Glutamatergic neuron (in vitro differentiated cells): ENCODE results near the gene NEK11. TPM values are rescaled to one million over a fixed set of nuclear protein-coding genes. Genes with fewer than 3 reads are reported as not detected.

Experiments used
- DNase-seq: peaks from one replicate; pipeline ENCODE4 v3.0.0; 2022
- H3K27ac Mint-ChIP-seq: one replicate; pipeline ENCODE4 v1.8.0; 2020; ENCODE audit warnings: mild to moderate bottlenecking, mixed read lengths, inconsistent platforms; ENCODE audit not compliant: unreplicated experiment
- H3K27me3 Mint-ChIP-seq: one replicate; pipeline ENCODE4 v1.8.0; 2020; ENCODE audit warnings: mild to moderate bottlenecking, moderate library complexity, mixed read lengths, inconsistent platforms; ENCODE audit not compliant: unreplicated experiment
- H3K36me3 Mint-ChIP-seq: one replicate; pipeline ENCODE4 v1.8.0; 2020; ENCODE audit warnings: mild to moderate bottlenecking, mixed read lengths, inconsistent platforms; ENCODE audit not compliant: unreplicated experiment
- H3K4me1 Mint-ChIP-seq: one replicate; pipeline ENCODE4 v1.8.0; 2020; ENCODE audit warnings: mild to moderate bottlenecking, low read depth, mixed read lengths, inconsistent platforms; ENCODE audit not compliant: unreplicated experiment
- H3K4me3 Mint-ChIP-seq: one replicate; pipeline ENCODE4 v1.8.0; 2020; ENCODE audit warnings: mild to moderate bottlenecking, mixed read lengths, inconsistent platforms; ENCODE audit not compliant: unreplicated experiment
- H3K9me3 Mint-ChIP-seq: one replicate; pipeline ENCODE4 v1.8.0; 2020; ENCODE audit warnings: mild to moderate bottlenecking, moderate library complexity, mixed read lengths, inconsistent platforms; ENCODE audit not compliant: unreplicated experiment
- CTCF ChIP-seq: fragments of 200-600 bp; sonication (generic); IDR thresholded peaks from one replicate; pipeline ENCODE4 v1.5.0; 2021; ENCODE audit not compliant: partially characterized antibody, unreplicated experiment
- total RNA-seq: library from RNA; stranded (reverse); fragmentation: NEBNext Ultra II Directional; extraction: Animal tissue kit (Norgen Biotek cat#: 25700); gene quantifications from one replicate; pipeline ENCODE4 v1.2.1, GENCODE V29; 2021; ENCODE audit not compliant: unreplicated experiment

NEK11 gene
- total RNA-seq, 1 donor from 2014 or later = 2.5 TPM

GRCh38 chr3:131141770-131142169, 115.1 kb downstream of the NEK11 start:
- TF ChIP-seq CTCF = no peak
- no peak for DNase-seq
- Mint-ChIP-seq H3K27ac (no peak overlapping the region), H3K4me1 (peaks cover 3% of the 10 kb centered on the region), H3K4me3 (no peak overlapping the region), H3K27me3 (no peaks in the 10 kb centered on the region), H3K36me3 (no peaks in the 10 kb centered on the region), H3K9me3 (no peaks in the 10 kb centered on the region)

- DNase-seq = no peak
- H3K27ac Mint-ChIP-seq = no peak overlapping the region
- H3K4me3 Mint-ChIP-seq = no peak overlapping the region
- no peaks in the 10 kb centered on the region for H3K27me3 Mint-ChIP-seq
- H3K9me3 Mint-ChIP-seq = no peaks in the 10 kb centered on the region
- no peaks in the 10 kb centered on the region for H3K36me3 Mint-ChIP-seq
- no peak for TF ChIP-seq CTCF
- peaks cover 3% of the 10 kb centered on the region for H3K4me1 Mint-ChIP-seq
Observed at GRCh38 chr3:131142580-131142979, 115.9 kb downstream of the NEK11 start.

DNA sequence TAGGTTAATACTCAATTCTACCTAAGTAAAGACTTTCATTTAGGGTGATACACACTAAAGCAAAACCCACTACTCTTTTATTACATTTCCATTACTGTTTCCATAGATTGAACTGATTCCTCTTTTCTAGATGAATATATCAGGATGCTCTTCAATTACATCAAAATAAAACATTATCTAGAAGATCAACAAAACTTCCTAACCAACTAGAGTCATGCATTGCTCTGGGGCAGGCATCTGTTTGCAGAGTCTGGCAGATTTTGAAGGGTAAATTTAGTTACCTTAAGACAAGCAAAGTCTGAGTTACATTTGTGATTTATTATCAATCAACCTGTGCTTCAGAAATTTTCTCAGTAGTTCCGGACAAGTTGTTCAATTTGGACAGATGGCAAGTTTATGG, 117.1 kb downstream of the NEK11 start:
- H3K4me1 Mint-ChIP-seq = peaks cover 3% of the 10 kb centered on the region
- no peak overlapping the region for H3K4me3 Mint-ChIP-seq
- no peaks in the 10 kb centered on the region for H3K9me3 Mint-ChIP-seq
- H3K36me3 Mint-ChIP-seq = no peaks in the 10 kb centered on the region
- TF ChIP-seq CTCF = no peak
- no peaks in the 10 kb centered on the region for H3K27me3 Mint-ChIP-seq
- no peak for DNase-seq
- no peak overlapping the region for H3K27ac Mint-ChIP-seq

- Mint-ChIP-seq H3K27ac (no peak overlapping the region), H3K9me3 (no peaks in the 10 kb centered on the region), H3K4me1 (peaks cover 3% of the 10 kb centered on the region), H3K4me3 (no peak overlapping the region), H3K27me3 (no peaks in the 10 kb centered on the region), H3K36me3 (no peaks in the 10 kb centered on the region)
- no peak for DNase-seq
- TF ChIP-seq CTCF = no peak
Observed at GRCh38 chr3:131147534-131147933, 120.9 kb downstream of the NEK11 start.

- no peaks in the 10 kb centered on the region for H3K9me3 Mint-ChIP-seq
- no peaks in the 10 kb centered on the region for H3K36me3 Mint-ChIP-seq
- H3K27ac Mint-ChIP-seq = no peak overlapping the region
- H3K4me3 Mint-ChIP-seq = no peak overlapping the region
- peaks cover 2% of the 10 kb centered on the region for H3K27me3 Mint-ChIP-seq
- no peak for DNase-seq
- TF ChIP-seq CTCF = no peak
- H3K4me1 Mint-ChIP-seq = no peaks in the 10 kb centered on the region
Observed at GRCh38 chr3:131158434-131158833, 131.8 kb downstream of the NEK11 start.
